Prostate gland (tissue), 2 donors: ENCODE measurements around the gene ENOX1.

ENCODE experiments used
- CTCF ChIP-seq, 4 experiments: fragments of 200-600 bp in 2 of 4; fragments of 450-650 bp in 2 of 4; sonication (generic) in 2 of 4; IDR thresholded peaks; 1 replicate in 3 of 4; 2 replicates in 1 of 4; pipeline ENCODE4 v1.5.1; 2016 to 2019; ENCODE audit warnings: antibody characterized with exemption in 4 of 4, mild to moderate bottlenecking in 2 of 4, moderate library complexity in 2 of 4
- POLR2AphosphoS5 ChIP-seq: sonication (generic); formaldehyde crosslinking; IDR thresholded peaks from one replicate; pipeline ENCODE4 v1.6.1; 2017; ENCODE audit warnings: antibody characterized with exemption

- TF ChIP-seq CTCF (IDR thresholded peaks at IDR 0.05) (no peak), POLR2AphosphoS5 (no peak)
Measured at GRCh38 chr13:43664700-43665191, 122.0 kb downstream of the ENOX1 start.
